GM13977 (cell line): ENCODE data around the gene MARVELD1.

Experiments used
- DNase-seq: peaks from one replicate; pipeline ENCODE4 v3.0.0; 2012; ENCODE audit warnings: low spot score
- CTCF ChIP-seq: IDR thresholded peaks from 2 replicates; pipeline ENCODE4 v1.5.1; 2012; ENCODE audit warnings: mild to moderate bottlenecking, control low read depth; ENCODE audit not compliant: insufficient read depth; ENCODE audit errors: extremely low read depth, missing control alignments
- in situ Hi-C: fragments of 300-500 bp; cut with MboI; formaldehyde crosslinking; loops from one replicate; pipeline ENCODE4 v1.12.0; 2022; ENCODE audit warnings: low sequenced_read_pairs, low pct_unique_long_range_greater_than_20kb, mixed read lengths, inconsistent platforms; ENCODE audit not compliant: unreplicated experiment

The MARVELD1 gene

GRCh38 chr10:97732052-97732359 lies 18.5 kb downstream of the MARVELD1 start:
- in situ Hi-C loops: no loop called here
- DNase-seq: no peak
- no peak for TF ChIP-seq CTCF

GRCh38 chr10:97733256-97733655 lies 19.7 kb downstream of the MARVELD1 start:
- DNase-seq: no peak
- in situ Hi-C loops: no loop called here
- no peak for TF ChIP-seq CTCF

DNA sequence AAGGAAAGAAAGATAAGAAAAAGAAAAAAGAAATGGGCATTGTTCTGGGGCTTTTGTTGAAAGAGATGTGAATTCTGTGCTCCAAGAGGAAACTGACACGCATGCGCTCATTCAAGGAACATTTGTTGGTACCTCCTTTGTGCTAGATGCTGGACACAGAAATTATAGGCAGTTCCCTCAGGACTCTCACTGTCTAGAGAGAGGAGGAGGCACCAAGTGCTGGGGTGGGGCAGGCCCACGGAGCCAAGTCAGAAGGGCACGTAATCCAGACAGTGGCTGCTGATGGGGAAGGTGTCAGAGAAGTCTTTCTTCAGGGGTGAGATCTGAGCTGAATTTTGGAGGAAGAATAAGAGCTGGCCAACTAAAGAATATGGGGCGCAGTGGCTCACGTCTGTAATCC lies 20.5 kb downstream of the MARVELD1 start:
- DNase-seq: no peak
- TF ChIP-seq CTCF: no peak
- in situ Hi-C loops: no loop called here

GRCh38 chr10:97736403-97736901 lies 22.9 kb downstream of the MARVELD1 start:
- in situ Hi-C loops: no loop called here
- no peak for TF ChIP-seq CTCF

DNA sequence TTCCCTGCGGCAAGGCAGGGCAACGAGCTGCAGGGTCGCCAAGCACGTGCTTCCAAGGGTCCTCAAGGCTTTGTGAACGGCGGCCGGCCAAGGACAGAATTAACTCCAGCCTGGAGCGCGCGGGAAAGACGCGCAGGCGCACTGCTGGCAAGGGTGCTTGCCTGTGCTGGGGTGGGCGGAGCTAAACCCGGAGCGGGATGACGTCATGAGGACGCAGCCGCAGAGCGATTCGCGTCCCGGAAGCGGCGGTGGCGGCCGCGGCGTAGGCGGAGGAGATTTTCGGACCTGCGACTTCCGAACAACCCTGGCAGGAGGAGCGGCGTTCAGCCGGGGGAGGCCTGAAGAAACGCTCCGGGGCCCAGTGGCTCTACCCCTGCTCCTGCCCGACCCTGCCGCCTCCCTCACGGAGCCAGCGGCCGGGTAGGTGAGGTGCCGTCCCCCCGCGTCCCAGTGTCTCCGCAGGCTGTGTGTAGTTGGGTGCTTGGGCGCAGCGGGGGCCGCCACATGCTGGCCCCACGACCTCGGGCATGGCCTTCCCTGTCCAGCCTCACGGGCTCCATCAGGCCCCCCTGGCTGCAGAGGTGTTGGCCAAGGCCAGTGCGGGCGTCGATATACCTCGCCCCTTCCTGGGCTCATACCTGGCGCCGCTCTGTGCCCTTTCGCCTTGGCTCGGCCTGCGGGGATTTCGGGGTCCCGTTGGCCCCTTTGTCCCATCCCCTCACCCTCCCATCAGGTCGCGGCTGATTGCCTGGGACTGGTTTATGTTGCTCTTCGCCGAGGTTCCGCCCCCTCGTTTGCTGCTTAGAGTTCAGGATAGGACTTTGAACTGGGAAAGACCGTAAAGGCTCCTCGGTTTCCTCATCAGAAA lies 23.6 kb downstream of the MARVELD1 start, which contains the start of gene ZFYVE27:
TSS of gene ZFYVE27 (plus strand) at position 227 of the 868 bp plus-strand sequence. CDS start 1,350 bp downstream, outside the sequence.
- peak; percentile 97 for DNase-seq
- in situ Hi-C loops: no loop called here
- no peak for TF ChIP-seq CTCF

More at GRCh38 chr10:97736403-97736901, 22.9 kb downstream of the MARVELD1 start:
- no peak for DNase-seq

DNA sequence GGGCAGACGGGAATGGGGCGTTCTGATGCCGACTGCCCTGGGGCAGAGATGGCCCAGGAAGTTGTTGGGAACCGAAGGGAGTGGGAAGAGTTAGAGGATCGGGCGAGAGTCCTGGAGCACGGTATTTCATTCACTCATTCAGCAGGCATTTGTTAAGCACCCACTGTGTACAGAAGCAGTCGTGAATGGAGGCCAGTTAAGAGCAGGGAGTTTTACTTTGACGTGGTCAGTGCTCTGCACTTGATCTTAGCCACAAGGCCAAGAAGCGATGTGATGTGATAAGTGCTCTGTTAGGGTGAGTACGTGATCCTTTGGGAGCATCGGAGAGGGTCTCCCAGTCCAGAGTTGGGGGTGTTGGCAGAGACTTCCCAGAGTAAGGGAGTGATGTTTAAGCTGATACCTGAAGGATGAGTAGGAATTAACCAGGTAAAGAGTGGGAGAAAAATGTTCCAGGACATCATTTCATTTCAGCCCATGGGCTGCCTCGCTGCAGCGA lies 24.3 kb downstream of the MARVELD1 start:
- DNase-seq: no peak
- no peak for TF ChIP-seq CTCF
- in situ Hi-C loops: no loop called here
